Measurements from ENCODE around the gene TNFSF12. TPM values are rescaled to one million over a fixed set of nuclear protein-coding genes. Genes with fewer than 3 reads are reported as not detected.
A peak's percentile ranks its signal among the peaks of the same experiment; 100 is the strongest.

The TNFSF12 gene
- total RNA-seq, 1 donor from 2014 or later, result 4.3 TPM

DNA sequence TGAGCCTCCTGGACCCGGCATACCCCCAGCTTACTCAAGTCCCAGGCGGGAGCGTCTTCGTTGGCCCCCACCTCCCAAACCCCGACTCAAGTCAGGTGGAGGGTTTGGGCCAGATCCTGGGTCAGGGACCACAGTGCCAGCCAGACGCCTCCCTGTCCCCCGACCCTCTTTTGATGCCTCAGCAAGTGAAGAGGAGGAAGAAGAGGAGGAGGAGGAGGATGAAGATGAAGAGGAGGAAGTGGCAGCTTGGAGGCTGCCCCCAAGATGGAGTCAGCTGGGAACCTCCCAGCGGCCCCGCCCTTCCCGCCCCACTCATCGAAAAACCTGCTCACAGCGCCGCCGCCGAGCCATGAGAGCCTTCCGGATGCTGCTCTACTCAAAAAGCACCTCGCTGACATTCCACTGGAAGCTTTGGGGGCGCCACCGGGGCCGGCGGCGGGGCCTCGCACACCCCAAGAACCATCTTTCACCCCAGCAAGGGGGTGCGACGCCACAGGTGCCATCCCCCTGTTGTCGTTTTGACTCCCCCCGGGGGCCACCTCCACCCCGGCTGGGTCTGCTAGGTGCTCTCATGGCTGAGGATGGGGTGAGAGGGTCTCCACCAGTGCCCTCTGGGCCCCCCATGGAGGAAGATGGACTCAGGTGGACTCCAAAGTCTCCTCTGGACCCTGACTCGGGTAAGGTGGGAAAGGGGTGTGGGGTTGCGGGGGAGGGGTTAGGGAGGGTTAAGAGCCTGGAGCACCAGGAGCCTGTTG, 14.4 kb downstream of the TNFSF12 start:
- peaks cover 36% of the 10 kb centered on the region for H3K4me1 Mint-ChIP-seq (ENCODE audit: unreplicated experiment)
- TF ChIP-seq CTCF (conservative IDR thresholded peaks at IDR 0.05), result no peak
- peaks cover 8% of the 10 kb centered on the region for H3K36me3 Mint-ChIP-seq
- no peaks in the 10 kb centered on the region for H3K27me3 Mint-ChIP-seq
- no peak for DNase-seq (ENCODE audit: extremely low spot score, unreplicated experiment)
- H3K9me3 Mint-ChIP-seq, result no peaks in the 10 kb centered on the region
- H3K4me3 Mint-ChIP-seq, result peak overlapping the region; percentile 95
- no peak overlapping the region for H3K27ac Mint-ChIP-seq

DNA sequence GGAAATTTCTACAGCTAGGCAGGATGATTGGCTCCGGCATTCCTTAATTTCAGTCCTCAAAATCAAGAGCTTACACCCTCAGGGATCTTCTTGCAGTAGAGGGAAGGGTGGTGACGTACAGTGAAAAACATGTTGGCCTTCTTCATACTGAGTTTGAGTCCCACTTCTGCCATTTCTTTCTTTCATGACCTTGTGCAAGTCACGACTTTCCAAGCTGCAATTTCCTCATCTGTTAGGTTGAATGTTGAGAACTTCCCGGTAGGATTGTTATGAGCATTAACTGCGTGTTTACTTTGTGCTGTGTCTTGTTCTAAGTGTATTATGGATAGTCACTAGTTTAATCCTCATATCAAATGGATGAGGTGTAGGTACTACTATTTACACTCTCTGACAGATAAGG, 20.7 kb downstream of the TNFSF12 start:
- peaks cover 25% of the 10 kb centered on the region for H3K36me3 Mint-ChIP-seq
- H3K4me1 Mint-ChIP-seq (ENCODE audit: unreplicated experiment), result peaks cover 13% of the 10 kb centered on the region
- TF ChIP-seq CTCF (conservative IDR thresholded peaks at IDR 0.05), result no peak
- H3K27me3 Mint-ChIP-seq, result peaks cover 6% of the 10 kb centered on the region
- no peaks in the 10 kb centered on the region for H3K9me3 Mint-ChIP-seq
- no peak overlapping the region for H3K27ac Mint-ChIP-seq
- H3K4me3 Mint-ChIP-seq, result no peak overlapping the region
- no peak for DNase-seq (ENCODE audit: extremely low spot score, unreplicated experiment)

DNA sequence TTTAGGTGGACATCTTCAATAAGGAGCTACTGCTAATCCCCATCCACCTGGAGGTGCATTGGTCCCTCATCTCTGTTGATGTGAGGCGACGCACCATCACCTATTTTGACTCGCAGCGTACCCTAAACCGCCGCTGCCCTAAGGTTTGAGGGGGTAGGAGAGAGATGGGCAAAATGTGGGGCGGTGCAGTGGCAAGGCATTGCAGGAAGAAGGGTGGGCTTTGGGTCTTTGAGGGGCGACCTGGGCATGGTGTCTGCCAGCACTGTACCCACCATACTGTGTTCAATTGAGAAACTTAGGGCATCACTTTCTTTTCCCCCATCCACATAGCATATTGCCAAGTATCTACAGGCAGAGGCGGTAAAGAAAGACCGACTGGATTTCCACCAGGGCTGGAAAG, 21.5 kb downstream of the TNFSF12 start:
- Mint-ChIP-seq H3K4me1 (ENCODE audit: unreplicated experiment) (peaks cover 20% of the 10 kb centered on the region), H3K4me3 (no peak overlapping the region), H3K27ac (no peak overlapping the region), H3K36me3 (peaks cover 31% of the 10 kb centered on the region), H3K27me3 (peaks cover 6% of the 10 kb centered on the region), H3K9me3 (no peaks in the 10 kb centered on the region)
- TF ChIP-seq CTCF (conservative IDR thresholded peaks at IDR 0.05), result no peak
- DNase-seq (ENCODE audit: extremely low spot score, unreplicated experiment), result no peak

GRCh38 chr17:7572338-7572587, 23.4 kb downstream of the TNFSF12 start:
- peak overlapping the region; percentile 100 for H3K27ac Mint-ChIP-seq
- H3K4me3 Mint-ChIP-seq, result peak overlapping the region; percentile 99
- no peak for DNase-seq (ENCODE audit: extremely low spot score, unreplicated experiment)
- no peaks in the 10 kb centered on the region for H3K9me3 Mint-ChIP-seq
- peaks cover 45% of the 10 kb centered on the region for H3K36me3 Mint-ChIP-seq
- H3K27me3 Mint-ChIP-seq, result peaks cover 6% of the 10 kb centered on the region
- H3K4me1 Mint-ChIP-seq (ENCODE audit: unreplicated experiment), result peaks cover 30% of the 10 kb centered on the region
- TF ChIP-seq CTCF (conservative IDR thresholded peaks at IDR 0.05), result no peak

GRCh38 chr17:7572588-7573323, 23.9 kb downstream of the TNFSF12 start:
- DNase-seq (ENCODE audit: extremely low spot score, unreplicated experiment), result peak; percentile 100
- Mint-ChIP-seq H3K27ac (peak overlapping the region; percentile 100), H3K4me1 (ENCODE audit: unreplicated experiment) (peaks cover 31% of the 10 kb centered on the region), H3K4me3 (peak overlapping the region; percentile 99), H3K27me3 (peaks cover 6% of the 10 kb centered on the region), H3K9me3 (no peaks in the 10 kb centered on the region), H3K36me3 (peaks cover 45% of the 10 kb centered on the region)
- TF ChIP-seq CTCF (conservative IDR thresholded peaks at IDR 0.05), result no peak
